Measurements from ENCODE around the gene DIPK1A. TPM values are rescaled to one million over a fixed set of nuclear protein-coding genes. Genes with fewer than 3 reads are reported as not detected.
A peak's percentile ranks its signal among the peaks of the same experiment; 100 is the strongest.

DIPK1A gene
- total RNA-seq, 1 experiment from 2014 or later, result 4.8 TPM

- TF ChIP-seq ZBTB21 (CRISPR knock-in tag; IDR thresholded peaks at IDR 0.05; ENCODE audit: borderline replicate concordance) (no peak), TP53 (CRISPR knock-in tag; IDR thresholded peaks at IDR 0.05) (peak; percentile 80; the same call in 1 of the 2 replicates), ZNF416 (CRISPR knock-in tag; IDR thresholded peaks at IDR 0.05) (no peak), TEAD1 (CRISPR knock-in tag; IDR thresholded peaks at IDR 0.05) (no peak), ATF2 (CRISPR knock-in tag; IDR thresholded peaks at IDR 0.05; ENCODE audit: borderline replicate concordance, low read depth) (no peak), ZNF232 (CRISPR knock-in tag; IDR thresholded peaks at IDR 0.05) (no peak), CDX4 (CRISPR knock-in tag; IDR thresholded peaks at IDR 0.05; ENCODE audit: borderline replicate concordance) (no peak), SP1 (CRISPR knock-in tag; conservative IDR thresholded peaks at IDR 0.05) (peak; percentile 54)
- TF ChIP-seq, protein P1, sequence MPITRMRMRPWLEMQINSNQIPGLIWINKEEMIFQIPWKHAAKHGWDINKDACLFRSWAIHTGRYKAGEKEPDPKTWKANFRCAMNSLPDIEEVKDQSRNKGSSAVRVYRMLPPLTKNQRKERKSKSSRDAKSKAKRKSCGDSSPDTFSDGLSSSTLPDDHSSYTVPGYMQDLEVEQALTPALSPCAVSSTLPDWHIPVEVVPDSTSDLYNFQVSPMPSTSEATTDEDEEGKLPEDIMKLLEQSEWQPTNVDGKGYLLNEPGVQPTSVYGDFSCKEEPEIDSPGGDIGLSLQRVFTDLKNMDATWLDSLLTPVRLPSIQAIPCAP (CRISPR knock-in tag; IDR thresholded peaks at IDR 0.05), result no peak
Measured at GRCh38 chr1:92961131-92961895, at the start of gene DIPK1A (continued).

GRCh38 chr1:93007941-93008577 is 46.8 kb upstream of the DIPK1A start:
- no peak for TF ChIP-seq FOXK1 (CRISPR knock-in tag; IDR thresholded peaks at IDR 0.05)
- no peak for TF ChIP-seq ARID4B (CRISPR knock-in tag; IDR thresholded peaks at IDR 0.05; ENCODE audit: borderline replicate concordance)
- no peak for TF ChIP-seq ZBTB21 (CRISPR knock-in tag; IDR thresholded peaks at IDR 0.05; ENCODE audit: borderline replicate concordance)
- Mint-ChIP-seq H3K9me3 (no peaks in the 10 kb centered on the region), H3K4me3 (no peak overlapping the region), H3K4me1 (peaks cover 12% of the 10 kb centered on the region), H3K27ac (no peak overlapping the region), H3K27me3 (ENCODE audit: low read depth) (no peaks in the 10 kb centered on the region), H3K36me3 (no peaks in the 10 kb centered on the region)
- DNase-seq (ENCODE audit: low spot score) (no peak), ATAC-seq (no peak)
- ChIA-PET POLR2A (no interaction called here), CTCF (interaction anchor here (0.5 to 1.9 kb wide), 4 partner anchors 9 to 115 kb away, joined by 4 to 12 read pairs (median 4); no protein-coding TSS in a partner anchor)

DNA sequence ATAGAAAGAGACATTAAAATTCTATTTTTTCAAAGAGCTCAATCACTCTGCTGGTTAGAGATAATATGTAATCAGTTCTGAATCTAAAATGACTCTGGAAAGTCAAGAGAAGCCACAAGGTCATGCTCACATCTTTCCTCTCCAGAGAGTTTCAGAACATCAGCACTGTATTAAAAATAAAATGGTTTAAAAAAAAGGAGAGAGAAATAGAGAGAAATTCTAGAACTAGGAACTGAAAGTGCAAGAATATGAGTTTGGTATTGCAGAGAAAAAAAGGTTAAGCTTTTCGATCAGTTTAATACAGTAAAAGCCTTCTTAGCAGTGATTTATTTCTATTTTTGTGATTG is 44.0 kb upstream of the DIPK1A start:
- ATAC-seq (no peak), DNase-seq (ENCODE audit: low spot score) (no peak)
- H3K36me3 Mint-ChIP-seq, result no peaks in the 10 kb centered on the region
- no peaks in the 10 kb centered on the region for H3K9me3 Mint-ChIP-seq
- H3K4me1 Mint-ChIP-seq, result peaks cover 26% of the 10 kb centered on the region
- H3K27ac Mint-ChIP-seq, result no peak overlapping the region
- ChIA-PET CTCF (no interaction called here), POLR2A (no interaction called here)
- no peak overlapping the region for H3K4me3 Mint-ChIP-seq
- H3K27me3 Mint-ChIP-seq (ENCODE audit: low read depth), result no peaks in the 10 kb centered on the region
- TF ChIP-seq SMAD3 (CRISPR knock-in tag; IDR thresholded peaks at IDR 0.05; ENCODE audit: borderline replicate concordance) (no peak), ZNF423 (CRISPR knock-in tag; IDR thresholded peaks at IDR 0.05) (no peak), ZBTB21 (CRISPR knock-in tag; IDR thresholded peaks at IDR 0.05; ENCODE audit: borderline replicate concordance) (no peak), ELF4 (CRISPR knock-in tag; IDR thresholded peaks at IDR 0.05; ENCODE audit: low read depth) (no peak), GRHL2 (CRISPR knock-in tag; IDR thresholded peaks at IDR 0.05; ENCODE audit: insufficient replicate concordance, severe bottlenecking) (no peak), RELA (CRISPR knock-in tag; IDR thresholded peaks at IDR 0.05; ENCODE audit: borderline replicate concordance) (no peak), ZNF138 (CRISPR knock-in tag; conservative IDR thresholded peaks at IDR 0.05) (no peak), ATF2 (CRISPR knock-in tag; IDR thresholded peaks at IDR 0.05; ENCODE audit: borderline replicate concordance, low read depth) (no peak), FOXP1 (CRISPR knock-in tag; IDR thresholded peaks at IDR 0.05; ENCODE audit: borderline replicate concordance) (no peak), CREM (CRISPR knock-in tag; IDR thresholded peaks at IDR 0.05) (no peak), HMGXB4 (CRISPR knock-in tag; IDR thresholded peaks at IDR 0.05) (no peak)
